HepG2 (cell line): ENCODE measurements around the gene ULK4. TPM values are rescaled to one million over a fixed set of nuclear protein-coding genes. Genes with fewer than 3 reads are reported as not detected.

ENCODE experiments used
- AGO2 ChIP-seq: fragments of 200-400 bp; formaldehyde crosslinking; optimal IDR thresholded peaks from 2 replicates; pipeline ENCODE3; 2017; ENCODE audit warnings: mild to moderate bottlenecking, low read depth, low read length, moderate library complexity
- ATF4 ChIP-seq, 2 experiments: fragments of 450-650 bp in 1 of 2; sonication (generic) in 1 of 2; formaldehyde crosslinking; IDR thresholded peaks; 2 replicates each; pipeline versions ENCODE4 v1.5.0 to v1.8.0; 2020 to 2022; ENCODE audit warnings: mild to moderate bottlenecking in 1 of 2, missing genetic modification reagents in 1 of 2
- CREBL2 ChIP-seq: sonication (generic); formaldehyde crosslinking; IDR thresholded peaks from 2 replicates; pipeline ENCODE4 v1.8.1; 2023; ENCODE audit warnings: missing genetic modification reagents, mild to moderate bottlenecking, borderline replicate concordance
- HIVEP1 ChIP-seq: sonication (generic); formaldehyde crosslinking; IDR thresholded peaks from 2 replicates; pipeline ENCODE4 v1.4.0; 2020; ENCODE audit warnings: mild to moderate bottlenecking, missing genetic modification reagents
- MIER2 ChIP-seq: IDR thresholded peaks from 2 replicates; pipeline ENCODE4 v1.6.1; 2016; ENCODE audit warnings: missing biosample characterization, missing genetic modification reagents
- MTF1 ChIP-seq: sonication (generic); formaldehyde crosslinking; IDR thresholded peaks from 2 replicates; pipeline ENCODE4 v1.5.0; 2020; ENCODE audit warnings: missing genetic modification reagents
- NFYC ChIP-seq: IDR thresholded peaks from 2 replicates; pipeline ENCODE4 v1.6.1; 2016; ENCODE audit warnings: missing genetic modification reagents, missing compliant biosample characterization
- PHF8 ChIP-seq: sonication (generic); formaldehyde crosslinking; IDR thresholded peaks from 2 replicates; pipeline ENCODE4 v1.5.0; 2020; ENCODE audit warnings: missing genetic modification reagents
- RARG ChIP-seq: sonication (generic); formaldehyde crosslinking; IDR thresholded peaks from 2 replicates; pipeline ENCODE4 v1.4.0; 2020; ENCODE audit warnings: low read depth, mild to moderate bottlenecking, missing genetic modification reagents
- SYNCRIP ChIP-seq: fragments of 200-400 bp; formaldehyde crosslinking; IDR thresholded peaks from 2 replicates; pipeline ENCODE4 v1.6.1; 2018; ENCODE audit warnings: mild to moderate bottlenecking, low read depth, low read length; ENCODE audit not compliant: insufficient read depth
- THAP7 ChIP-seq: sonication (generic); formaldehyde crosslinking; IDR thresholded peaks from 2 replicates; pipeline ENCODE4 v1.8.1; 2023; ENCODE audit warnings: mild to moderate bottlenecking, missing genetic modification reagents
- ZBTB34 ChIP-seq: sonication (generic); formaldehyde crosslinking; IDR thresholded peaks from 2 replicates; pipeline ENCODE4 v1.8.0; 2022; ENCODE audit warnings: mild to moderate bottlenecking, missing genetic modification reagents
- ZFP37 ChIP-seq: sonication (generic); formaldehyde crosslinking; IDR thresholded peaks from 2 replicates; pipeline ENCODE4 v1.4.0; 2020; ENCODE audit warnings: missing genetic modification reagents, borderline replicate concordance
- ZGPAT ChIP-seq: IDR thresholded peaks from 2 replicates; pipeline ENCODE4 v1.6.1; 2016; ENCODE audit warnings: mild to moderate bottlenecking
- ZNF337 ChIP-seq: sonication (generic); formaldehyde crosslinking; IDR thresholded peaks from 2 replicates; pipeline ENCODE4 v1.5.1; 2020; ENCODE audit warnings: missing genetic modification reagents, low read depth, mild to moderate bottlenecking, borderline replicate concordance
- ZNF646 ChIP-seq: sonication (generic); formaldehyde crosslinking; IDR thresholded peaks from 2 replicates; pipeline ENCODE4 v1.9.0; 2021; ENCODE audit warnings: mild to moderate bottlenecking, missing genetic modification reagents
- ZNF781 ChIP-seq: sonication (generic); formaldehyde crosslinking; IDR thresholded peaks from 2 replicates; pipeline ENCODE4 v1.5.1; 2020; ENCODE audit warnings: borderline replicate concordance, mild to moderate bottlenecking, missing genetic modification reagents; ENCODE audit errors: not compliant biosample characterization
- polyA plus RNA-seq, 8 experiments: library from polyadenylated mRNA; depleted of rRNA in 3 of 8; stranded (reverse) in 7 of 8; unstranded in 1 of 8; fragments of >200 nt; fragmentation: Illumina TruSeq in 4 of 8; extraction: Trizol in 4 of 8; gene quantifications; 2 replicates each; pipeline versions ENCODE4 v1.2.1 to v1.2.3, GENCODE V29; 2011 to 2016; ENCODE audit warnings: low read depth in 4 of 8, missing spikeins in 1 of 8, mixed read lengths in 1 of 8; ENCODE audit not compliant: insufficient read depth in 1 of 8
- total RNA-seq, 5 experiments: library from RNA; depleted of rRNA; stranded (reverse); fragments of >200 nt; fragmentation: Illumina TruSeq; extraction: Trizol; gene quantifications; 2 replicates each; pipeline ENCODE4 v1.2.3, GENCODE V29; 2016; ENCODE audit warnings: low read depth in 1 of 5

The ULK4 gene
- total and polyA plus RNA-seq, 2 of the 13 experiments (the other 11 are each of a cell fraction or from before 2014, with no cell fraction given) = 6.7 to 11.8 TPM

GRCh38 chr3:41247055-41248004 is 714.6 kb downstream of the ULK4 start (continued):
- no peak for TF ChIP-seq AGO2
- peak; percentile 43; the same call in 1 of the 2 replicates for TF ChIP-seq ZGPAT (CRISPR knock-in tag)
- TF ChIP-seq MTF1 (CRISPR knock-in tag) = no peak
- no peak for TF ChIP-seq THAP7 (CRISPR knock-in tag)
- TF ChIP-seq MIER2 = no peak
- no peak for TF ChIP-seq ZBTB34 (CRISPR knock-in tag)
- TF ChIP-seq ZNF337 (CRISPR knock-in tag) = no peak
- no peak for TF ChIP-seq CREBL2 (CRISPR knock-in tag)
- TF ChIP-seq NFYC (CRISPR knock-in tag) = no peak
- TF ChIP-seq ATF4 (CRISPR knock-in tag; IDR thresholded peaks at IDR 0.05) = no peak
- TF ChIP-seq ZNF781 (CRISPR knock-in tag) = no peak
- TF ChIP-seq ZNF646 (CRISPR knock-in tag) = no peak
- TF ChIP-seq SYNCRIP = no peak
- no peak for TF ChIP-seq PHF8
- TF ChIP-seq RARG (CRISPR knock-in tag) = no peak
- no peak for TF ChIP-seq ZFP37 (CRISPR knock-in tag)
- TF ChIP-seq HIVEP1 (CRISPR knock-in tag) = no peak
